CD4-positive, alpha-beta T cell treated with Interleukin-15 for 1 hour (primary cell): ENCODE results near the gene PICALM.

ENCODE experiments used
- DNase-seq: peaks from one replicate; pipeline ENCODE4 v3.0.0-alpha.2; 2020

PICALM gene

GRCh38 chr11:86072211-86072610 is 3.3 kb upstream of the PICALM start:
- no peak for DNase-seq

GRCh38 chr11:86070142-86071056 is 1.5 kb upstream of the PICALM start:
- DNase-seq: no peak

DNA sequence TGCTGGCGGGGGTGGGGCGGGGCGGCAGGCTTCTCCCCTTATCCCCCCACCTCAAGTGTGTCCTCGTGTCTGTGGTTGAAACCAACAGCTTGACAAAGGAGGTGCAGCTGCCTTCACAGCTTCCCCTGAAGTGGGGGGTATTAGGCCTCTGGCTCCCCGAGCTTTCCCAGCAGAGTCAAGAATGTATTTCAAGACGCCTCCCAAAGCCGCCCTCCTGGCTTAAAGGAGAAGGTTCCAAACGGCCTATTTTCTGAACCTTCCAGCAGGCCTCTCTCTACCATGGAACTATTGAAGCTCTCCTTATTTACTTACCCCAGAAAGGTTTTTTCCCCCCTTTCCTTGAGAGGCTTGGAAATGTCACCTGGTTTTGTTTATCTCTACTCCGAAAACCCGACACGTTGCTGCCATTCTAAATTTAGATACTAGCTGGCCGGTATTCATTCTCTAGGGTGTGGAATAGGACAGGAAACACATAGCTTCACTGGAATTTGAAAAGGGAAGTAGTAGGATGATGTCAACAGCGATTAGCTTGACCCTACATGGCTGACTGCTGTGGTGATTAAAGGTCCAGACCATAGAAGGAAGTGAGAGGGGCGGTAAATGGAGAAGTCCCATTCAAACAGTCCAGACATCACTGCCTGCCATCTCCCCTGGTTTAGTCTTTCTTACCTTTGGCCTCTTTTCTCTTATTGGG is 671 bp upstream of the PICALM start:
- peak; percentile 65 for DNase-seq

DNA sequence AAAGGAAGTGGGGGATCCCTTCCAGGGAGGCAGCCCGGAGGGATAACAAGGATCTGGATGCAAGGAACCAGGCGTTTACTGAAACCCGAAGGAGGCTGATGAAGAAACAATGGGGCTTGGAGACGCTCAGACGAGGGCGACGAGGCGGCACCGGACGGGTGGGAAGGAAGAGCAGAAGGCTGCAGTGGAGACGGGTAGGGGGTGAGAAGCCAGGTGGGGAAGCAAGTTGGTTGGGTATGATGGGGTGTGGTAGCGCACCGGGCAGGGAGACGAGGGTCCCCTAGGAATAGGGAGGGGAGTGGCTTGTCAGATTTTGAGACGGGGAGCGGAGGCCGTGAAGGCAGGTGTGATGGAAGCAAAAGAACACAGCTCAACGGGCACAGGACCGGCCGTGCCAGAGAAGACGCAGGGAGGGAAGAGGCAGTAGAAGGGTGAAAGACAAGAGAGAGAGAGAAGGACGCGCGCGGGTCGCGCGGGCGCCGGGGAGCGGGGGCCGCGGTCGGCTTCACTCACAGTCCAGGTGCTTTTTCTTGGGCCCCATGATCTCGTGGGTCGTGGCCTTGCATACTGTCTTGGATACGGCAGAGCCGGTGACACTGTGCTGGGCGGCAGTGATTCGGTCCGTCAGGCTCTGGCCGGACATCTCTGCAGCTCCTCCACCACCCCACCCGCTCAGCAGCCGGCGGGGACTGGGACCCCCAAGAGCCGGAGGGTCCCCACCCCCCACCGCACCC is 579 bp downstream of the PICALM start:
- peak; percentile 33 for DNase-seq

GRCh38 chr11:86067851-86068137 is 1.1 kb downstream of the PICALM start:
- no peak for DNase-seq

DNA sequence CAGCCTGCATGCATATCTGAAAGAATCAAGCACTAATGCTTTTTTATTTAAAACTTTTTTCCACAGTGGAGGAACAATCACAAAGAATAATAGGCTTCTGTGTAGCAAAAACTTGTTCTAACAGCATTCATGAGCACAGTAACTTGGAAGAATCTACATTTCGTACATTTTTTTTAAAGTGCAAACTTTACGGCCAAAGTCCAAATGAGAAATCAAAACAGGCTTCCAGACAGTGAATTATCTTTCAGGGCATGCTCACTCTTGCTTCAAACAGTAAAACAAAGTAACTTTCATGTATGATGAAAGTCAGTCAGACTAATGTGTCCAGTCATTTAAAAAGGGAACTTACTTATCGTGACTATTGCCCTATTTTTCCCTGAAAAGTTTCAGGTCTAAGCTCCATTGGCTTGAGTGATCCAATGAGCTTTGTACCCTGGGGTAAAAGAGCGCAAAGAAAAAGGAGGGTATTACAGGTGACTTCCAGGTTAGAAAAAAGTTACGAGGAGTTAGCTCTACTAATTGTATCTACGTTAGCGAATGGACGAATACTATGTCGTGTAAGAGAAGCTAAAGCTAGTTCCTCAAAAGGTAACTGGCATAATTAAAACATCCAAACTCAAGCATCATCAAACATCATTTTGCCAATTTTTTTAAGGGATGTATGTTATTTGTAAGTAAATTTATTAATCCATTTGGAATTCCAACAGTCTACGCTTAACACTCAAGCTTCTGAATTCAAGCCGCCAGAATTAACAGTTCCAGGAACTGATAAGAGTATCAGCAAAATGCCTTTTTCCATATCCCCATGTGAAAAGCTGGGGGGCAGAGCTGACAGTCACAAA is 1.7 kb downstream of the PICALM start:
- no peak for DNase-seq

GRCh38 chr11:86066657-86067008 is 2.3 kb downstream of the PICALM start:
- DNase-seq: no peak

DNA sequence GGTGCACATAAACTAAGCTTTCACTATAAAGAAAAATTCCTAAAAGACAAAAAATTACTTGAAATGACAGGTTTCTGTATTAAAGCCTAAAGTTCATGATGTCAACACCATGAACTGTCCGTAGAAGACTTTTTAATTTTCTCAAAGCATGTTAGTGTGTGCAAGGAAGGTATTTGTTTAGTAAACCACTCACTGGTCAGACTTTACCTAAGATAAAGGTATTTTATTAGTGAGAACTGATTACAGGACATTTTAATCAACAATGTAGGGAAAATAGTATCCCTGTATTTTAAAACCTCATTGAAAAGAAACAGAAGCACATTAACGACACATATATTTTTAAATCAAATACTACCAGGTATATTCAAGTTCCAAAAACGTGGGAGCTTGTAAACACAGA is 2.9 kb downstream of the PICALM start:
- no peak for DNase-seq

DNA sequence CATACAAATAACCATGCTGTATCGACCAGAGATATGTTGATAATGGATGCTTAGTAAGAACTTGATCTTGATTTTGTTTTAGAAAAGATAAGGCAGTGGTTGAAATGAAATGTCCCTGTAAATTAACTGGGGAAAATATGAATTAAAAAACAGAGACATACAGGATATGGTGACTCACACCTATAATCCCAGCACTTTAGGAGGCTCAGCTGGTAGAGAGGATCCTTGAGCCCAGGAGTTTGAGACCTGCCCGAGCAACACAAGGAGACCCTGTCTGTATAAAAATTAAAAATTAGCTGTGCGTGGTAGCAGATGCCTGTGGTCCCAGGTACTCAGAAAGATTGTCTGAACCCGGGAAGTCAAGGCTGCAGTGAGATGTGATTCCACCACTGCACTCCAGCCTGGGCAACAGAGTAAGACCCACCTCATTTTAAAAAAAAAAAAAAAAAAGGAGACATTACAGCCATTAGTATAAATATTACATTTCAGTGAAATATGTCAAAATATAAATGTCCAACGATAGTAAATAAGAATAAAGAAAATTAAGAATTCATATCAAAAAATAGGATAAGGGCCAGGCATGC is 4.6 kb downstream of the PICALM start:
- no peak for DNase-seq

DNA sequence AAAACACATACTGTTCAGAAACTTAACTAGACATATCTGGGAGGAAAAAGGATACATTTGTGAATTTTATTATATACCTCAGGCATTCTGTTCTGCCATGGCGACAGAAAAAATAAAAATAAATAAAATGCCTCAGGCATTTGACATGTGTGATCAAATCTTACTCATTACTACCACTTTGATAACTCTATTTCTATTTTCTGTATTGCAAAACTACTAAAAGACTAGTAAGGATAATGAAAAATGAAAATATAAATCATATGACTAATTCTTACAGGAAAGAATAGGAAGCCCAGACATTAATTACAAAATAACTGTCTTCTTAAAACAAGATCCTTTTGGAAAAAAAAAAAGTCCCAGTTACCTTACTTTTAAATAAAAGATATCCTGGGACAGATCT is 5.3 kb downstream of the PICALM start:
- DNase-seq: no peak

DNA sequence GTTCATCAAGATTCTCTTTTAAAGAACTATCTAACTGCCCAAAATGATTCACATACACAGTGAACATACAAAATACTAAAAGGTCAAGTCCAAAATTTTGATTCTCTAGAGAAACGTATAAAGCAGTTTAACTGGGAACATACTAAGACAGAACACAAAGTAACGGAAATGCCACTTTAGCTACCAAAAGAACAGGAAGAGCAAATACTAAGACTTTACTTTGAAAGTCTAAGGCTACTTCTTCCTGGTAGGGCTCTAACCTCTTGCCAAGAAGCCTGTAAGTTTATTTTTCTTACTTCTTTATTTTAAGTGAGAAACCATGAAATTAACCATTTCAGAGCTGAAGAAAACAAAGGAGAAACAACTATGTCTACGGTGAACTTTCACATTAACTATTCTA is 6.2 kb downstream of the PICALM start:
- DNase-seq: no peak

DNA sequence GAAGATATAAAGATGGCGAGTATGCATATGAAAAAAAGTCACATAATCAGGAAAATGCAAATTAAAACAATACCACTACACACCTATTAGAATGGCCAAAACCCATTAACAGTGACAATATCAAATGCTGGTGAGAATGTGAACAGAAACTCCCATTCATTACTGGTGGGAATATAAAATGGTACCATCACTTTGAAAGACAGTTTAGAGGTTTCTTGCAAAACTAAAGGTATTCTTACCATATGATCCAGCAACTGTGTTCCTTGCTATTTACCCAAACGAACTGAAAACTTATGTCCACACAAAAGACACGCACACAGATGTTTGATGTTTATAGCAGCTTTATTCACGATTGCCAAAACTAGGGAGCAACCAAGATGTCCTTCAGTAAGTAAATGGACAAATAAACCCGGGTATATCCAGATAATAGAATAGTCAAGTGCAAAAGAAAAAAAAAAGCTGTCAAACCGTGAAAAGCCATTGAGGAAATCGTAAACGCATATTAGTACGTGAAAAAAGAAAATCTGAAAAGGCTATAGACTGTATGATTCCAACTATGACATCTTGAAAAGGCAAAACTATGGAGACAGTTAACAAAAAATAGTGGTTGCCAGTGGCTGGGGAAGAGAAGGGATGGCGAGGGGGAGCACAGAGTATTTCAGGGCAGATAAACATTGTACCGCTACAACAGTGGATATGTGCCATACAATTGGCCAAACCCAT is 7.2 kb downstream of the PICALM start:
- DNase-seq: no peak

GRCh38 chr11:86060544-86060943 is 8.3 kb downstream of the PICALM start:
- DNase-seq: no peak

DNA sequence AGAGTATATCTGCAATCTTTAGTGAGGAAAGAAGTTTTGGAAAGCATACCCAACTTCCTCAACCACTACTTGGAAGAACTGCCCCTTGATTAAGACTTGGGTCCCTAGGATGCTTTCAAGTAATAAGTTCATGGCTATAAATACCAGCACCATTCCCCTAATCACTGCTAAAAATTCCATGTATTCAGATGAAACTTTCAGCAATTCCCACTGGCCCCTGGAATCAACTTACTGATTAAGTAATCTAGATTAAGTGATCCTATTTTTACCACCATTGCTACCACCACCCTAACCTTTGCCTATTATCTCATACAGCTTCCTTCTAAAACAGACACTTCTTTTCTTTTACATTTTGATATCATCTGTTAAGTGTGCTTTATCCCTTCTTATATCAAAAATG is 10.5 kb downstream of the PICALM start:
- DNase-seq: no peak

DNA sequence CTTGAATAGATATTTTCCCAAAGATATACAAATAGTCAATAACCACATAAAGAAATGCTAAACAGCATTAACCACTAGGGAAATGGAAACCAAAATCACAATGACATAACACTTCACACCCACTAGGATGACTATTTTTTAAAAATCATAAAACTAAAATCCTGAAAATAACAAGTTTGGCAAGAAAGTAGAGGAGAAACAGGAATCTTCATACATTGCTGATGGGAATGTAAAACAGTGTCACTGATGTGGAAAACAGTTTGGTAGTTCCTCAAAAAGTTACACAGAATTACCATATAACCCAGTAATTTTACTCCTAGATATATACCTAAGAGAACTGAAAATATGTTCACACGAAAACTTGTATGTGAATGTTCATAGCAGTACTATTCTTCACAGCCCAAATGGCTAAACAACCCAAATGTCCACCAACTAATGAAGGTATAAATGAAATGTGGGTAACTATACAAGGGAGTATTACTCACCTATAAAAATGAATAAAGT is 12.5 kb downstream of the PICALM start:
- no peak for DNase-seq

DNA sequence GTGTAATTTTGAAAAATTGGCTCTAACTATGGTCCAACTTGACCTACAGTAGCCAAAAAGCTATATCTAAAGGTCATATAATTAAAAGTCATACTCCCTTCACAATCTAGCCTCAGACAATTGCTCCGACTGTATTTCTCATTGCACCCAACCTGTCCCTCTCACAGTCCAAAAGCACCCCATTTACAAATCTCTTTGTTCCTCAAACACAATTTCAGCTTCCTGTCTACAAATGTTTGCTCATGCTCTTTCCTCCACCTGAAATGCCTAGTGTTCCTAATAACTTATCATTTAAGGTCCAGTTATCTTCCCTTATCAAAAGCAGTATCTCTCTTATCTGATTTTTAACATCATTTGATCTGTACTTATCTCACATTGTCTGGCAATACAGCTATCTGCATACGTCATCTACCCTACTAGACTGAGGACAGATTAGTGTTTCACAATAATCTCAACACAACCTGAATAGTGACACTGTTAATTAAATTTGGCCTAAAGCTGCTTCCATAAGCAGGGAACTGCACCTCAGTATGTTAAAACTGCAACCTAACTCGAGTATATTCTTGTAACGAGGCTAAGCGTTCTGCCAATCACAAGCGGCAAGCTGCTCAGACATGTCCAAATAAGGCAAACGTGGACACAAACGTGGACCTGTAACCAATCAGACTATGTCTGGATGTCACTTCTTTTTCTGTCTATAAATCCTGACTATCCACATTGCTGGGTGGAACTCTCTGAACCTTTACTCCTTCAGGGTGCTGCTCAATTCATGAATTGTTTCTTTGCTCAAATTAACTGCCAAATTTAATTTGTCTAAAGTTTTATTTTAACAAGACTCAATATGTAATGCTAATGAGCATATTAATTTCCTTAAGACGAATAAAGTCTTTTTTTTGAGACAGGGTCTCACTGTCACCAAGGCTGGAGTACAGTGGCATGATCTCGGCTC is 15.9 kb downstream of the PICALM start:
- no peak for DNase-seq

GRCh38 chr11:86050196-86050709 is 18.6 kb downstream of the PICALM start:
- no peak for DNase-seq

GRCh38 chr11:86047275-86047991 is 21.5 kb downstream of the PICALM start:
- no peak for DNase-seq

GRCh38 chr11:86046116-86046515 is 22.8 kb downstream of the PICALM start:
- DNase-seq: no peak
